IPS-NIHi7 (cell line): ENCODE data around the gene AWAT2.
A peak's percentile ranks its signal among the peaks of the same experiment; 100 is the strongest.

Source experiments
- DNase-seq: peaks from one replicate; pipeline ENCODE4 v3.0.0; 2012; ENCODE audit warnings: mixed read lengths; ENCODE audit errors: extremely low spot score

AWAT2 gene

GRCh38 chrX:70049925-70050324, at the start of gene AWAT2:
Gene AWAT2, minus strand, starts transcription at chrX:70049938. Its CDS starts 6 bp downstream, at chrX:70049932.
- DNase-seq: no peak

GRCh38 chrX:70096052-70096451, 46.3 kb upstream of the AWAT2 start:
- peak; percentile 48 for DNase-seq

GRCh38 chrX:70092247-70092646, 42.5 kb upstream of the AWAT2 start:
- no peak for DNase-seq

GRCh38 chrX:70089604-70090297, 40.0 kb upstream of the AWAT2 start:
- no peak for DNase-seq

- DNase-seq: no peak
Observed at GRCh38 chrX:70088751-70089150, 39.0 kb upstream of the AWAT2 start.

- no peak for DNase-seq
Observed at GRCh38 chrX:70087857-70088630, 38.3 kb upstream of the AWAT2 start.

GRCh38 chrX:70084592-70085240, 35.0 kb upstream of the AWAT2 start:
- DNase-seq: no peak

GRCh38 chrX:70082723-70083122, 33.0 kb upstream of the AWAT2 start:
- DNase-seq: no peak

GRCh38 chrX:70079870-70080269, 30.1 kb upstream of the AWAT2 start:
- DNase-seq: no peak

GRCh38 chrX:70079297-70079696, 29.6 kb upstream of the AWAT2 start:
- no peak for DNase-seq

GRCh38 chrX:70066646-70067045, 16.9 kb upstream of the AWAT2 start:
- no peak for DNase-seq

GRCh38 chrX:70062961-70063550, 13.3 kb upstream of the AWAT2 start:
- no peak for DNase-seq

GRCh38 chrX:70062076-70062475, 12.3 kb upstream of the AWAT2 start, which contains the start of gene OTUD6A:
Gene OTUD6A, plus strand, starts transcription at chrX:70062457. Its CDS starts 68 bp downstream, at chrX:70062525.
- no peak for DNase-seq

- DNase-seq: no peak
Observed at GRCh38 chrX:70054391-70054790, 4.7 kb upstream of the AWAT2 start.

- DNase-seq: no peak
Observed at GRCh38 chrX:70052895-70053615, 3.3 kb upstream of the AWAT2 start.

GRCh38 chrX:70049406-70049805, 332 bp downstream of the AWAT2 start:
- no peak for DNase-seq

GRCh38 chrX:70046978-70047377, 2.8 kb downstream of the AWAT2 start:
- DNase-seq: no peak

- DNase-seq: no peak
Observed at GRCh38 chrX:70044541-70045245, 5.0 kb downstream of the AWAT2 start.

- DNase-seq: no peak
Observed at GRCh38 chrX:70043685-70044084, 6.1 kb downstream of the AWAT2 start.

- peak; percentile 24 for DNase-seq
Observed at GRCh38 chrX:70042399-70043371, 7.1 kb downstream of the AWAT2 start.
